C1 segment of cervical spinal cord (tissue), 14 donors: ENCODE data around the gene LYSMD2.

Experiments
- DNase-seq, 14 donors: peaks; one replicate each; lab custom pipeline; 2025; lab: John Stamatoyannopoulos, UW

LYSMD2 gene

GRCh38 chr15:51720201-51720995 is 17.1 kb downstream of the LYSMD2 start:
- DNase-seq: no peak

GRCh38 chr15:51718746-51719145 is 18.7 kb downstream of the LYSMD2 start:
- no peak for DNase-seq

DNA sequence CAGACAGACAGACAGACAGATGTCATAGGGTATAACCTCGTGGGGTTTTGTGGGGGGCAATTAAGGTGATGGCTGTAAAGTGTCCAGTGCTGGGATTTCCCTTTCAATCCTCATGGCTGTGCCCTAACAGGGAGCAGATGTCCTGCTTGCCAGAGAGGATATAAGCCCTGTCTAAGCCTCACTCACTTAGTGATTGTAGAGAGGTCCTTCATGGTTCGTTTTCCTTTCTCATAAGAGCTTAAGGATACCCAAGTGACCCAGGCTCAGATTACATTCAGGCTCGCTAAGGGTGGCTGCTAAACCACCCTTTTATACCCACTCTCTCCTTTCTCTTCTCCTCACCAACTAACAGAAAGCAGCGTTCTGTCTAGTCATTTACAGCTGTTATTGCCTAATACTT is 19.2 kb downstream of the LYSMD2 start:
- DNase-seq: no peak

DNA sequence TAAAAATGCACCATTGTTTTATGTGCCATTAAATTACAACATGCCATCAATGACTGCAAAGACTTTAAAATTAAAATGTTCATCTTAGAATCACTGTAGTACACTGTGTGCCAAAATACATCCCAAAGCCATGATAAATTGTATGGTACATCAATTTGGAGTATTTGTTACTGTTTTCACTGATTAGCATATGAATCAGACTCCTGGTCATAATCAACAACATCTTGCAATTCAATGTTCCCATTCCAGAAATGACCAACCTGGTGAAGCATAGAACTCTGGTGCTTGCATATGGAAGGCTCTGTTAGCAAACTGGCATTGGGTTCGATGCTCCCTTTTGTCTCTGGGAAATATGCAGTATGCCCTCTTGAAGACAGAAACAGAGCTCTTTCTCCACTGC is 22.5 kb downstream of the LYSMD2 start:
- no peak for DNase-seq

DNA sequence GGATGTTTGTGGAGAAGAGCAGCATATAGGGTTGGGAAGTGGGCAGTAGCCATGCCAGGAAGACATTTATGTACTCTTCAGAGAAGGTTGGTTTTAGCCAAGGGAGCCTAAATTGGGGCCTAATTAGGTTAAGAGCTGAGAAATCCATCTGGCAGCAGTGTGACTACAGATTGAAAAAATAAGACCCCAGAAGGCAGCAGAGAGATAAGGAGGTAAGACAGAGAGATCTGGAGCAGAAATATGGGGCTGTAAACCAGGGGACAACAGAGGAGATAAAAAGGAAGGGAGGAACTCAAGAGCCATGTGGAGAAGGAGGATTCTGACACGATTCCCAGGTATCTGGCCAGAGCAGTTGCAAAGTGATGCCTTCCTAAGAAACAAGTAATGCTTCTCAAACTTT is 23.3 kb downstream of the LYSMD2 start:
- DNase-seq: no peak

GRCh38 chr15:51709031-51709430 is 28.4 kb downstream of the LYSMD2 start:
- DNase-seq: no peak

- no peak for DNase-seq
These were observed 29.4 kb downstream of the LYSMD2 start for GRCh38 chr15:51708013-51708412.

DNA sequence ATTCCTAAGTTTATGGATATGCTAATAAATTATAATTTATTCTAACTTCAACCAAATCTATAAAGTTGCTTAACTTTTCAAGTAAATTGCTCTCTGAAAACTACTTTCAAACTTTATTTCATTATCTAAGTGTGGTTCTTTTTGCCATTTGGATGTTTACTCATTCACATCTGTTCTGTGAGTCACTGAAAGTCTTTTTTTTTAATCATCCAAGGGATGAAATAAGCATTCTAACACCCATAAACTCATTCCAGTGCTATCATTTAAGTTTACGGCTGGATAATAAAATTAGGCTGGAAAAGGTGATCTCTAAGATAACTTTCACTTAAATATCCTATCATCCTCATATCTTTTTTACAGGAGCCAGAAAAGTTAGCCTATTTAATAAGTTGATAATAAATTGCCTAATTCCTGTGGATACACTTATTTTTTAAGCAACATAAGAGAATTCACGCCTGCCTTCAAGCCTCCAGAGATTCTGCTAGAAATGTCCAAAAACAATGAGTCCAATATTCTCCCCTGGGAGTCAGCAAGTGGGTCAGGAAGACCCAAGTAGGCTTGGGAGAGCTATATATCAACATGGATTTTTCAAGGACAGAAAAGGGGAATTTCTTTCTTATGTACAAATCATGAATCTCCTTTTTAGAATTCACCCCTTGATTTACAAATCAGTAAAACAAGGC is 30.4 kb downstream of the LYSMD2 start:
- no peak for DNase-seq

DNA sequence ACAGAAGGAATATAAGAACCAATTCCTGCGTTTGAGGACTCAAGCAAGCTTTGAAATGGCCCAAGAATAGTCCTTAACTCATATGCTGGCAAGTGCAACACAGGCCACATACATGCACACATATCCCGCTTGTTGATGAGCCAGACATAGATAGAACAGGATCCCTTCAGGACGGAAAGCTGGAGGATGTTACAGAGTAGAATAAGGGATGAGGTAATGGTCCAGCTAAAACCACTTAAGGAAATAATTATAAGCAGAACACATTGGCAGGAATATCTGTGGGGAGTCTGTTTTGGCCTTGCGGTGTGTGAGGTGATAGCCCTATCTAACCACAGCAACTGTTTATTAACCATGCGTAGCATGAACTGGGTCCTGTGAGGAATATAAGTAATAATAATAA is 31.2 kb downstream of the LYSMD2 start:
- DNase-seq: no peak

- no peak for DNase-seq
These were observed 34.7 kb downstream of the LYSMD2 start for GRCh38 chr15:51702710-51703109.

GRCh38 chr15:51699373-51699772 is 38.1 kb downstream of the LYSMD2 start:
- DNase-seq: no peak

GRCh38 chr15:51697163-51697562 is 40.3 kb downstream of the LYSMD2 start:
- no peak for DNase-seq

DNA sequence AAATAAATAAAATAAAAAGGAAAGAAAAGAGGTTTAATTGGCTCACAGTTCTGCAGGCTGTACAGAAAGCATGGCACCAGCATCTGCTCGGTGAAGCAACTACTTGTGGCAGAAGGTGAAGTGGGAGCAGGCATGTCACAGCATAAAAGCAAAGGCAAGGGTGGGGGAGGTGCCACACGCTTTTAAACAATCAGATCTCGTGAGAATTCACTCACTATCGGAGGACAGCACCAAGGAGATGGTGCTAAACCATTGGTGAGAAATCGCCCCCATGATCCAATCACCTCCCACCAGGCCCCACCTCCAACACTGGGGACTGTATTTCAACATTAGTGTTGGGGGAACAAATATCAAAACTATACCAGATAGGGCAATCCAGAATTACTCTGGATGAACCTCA is 40.9 kb downstream of the LYSMD2 start:
- no peak for DNase-seq

- no peak for DNase-seq
These were observed 45.3 kb downstream of the LYSMD2 start for GRCh38 chr15:51692154-51692553.

- DNase-seq: no peak
These were observed 48.6 kb downstream of the LYSMD2 start for GRCh38 chr15:51688863-51689262.

GRCh38 chr15:51687565-51687964 is 49.9 kb downstream of the LYSMD2 start:
- no peak for DNase-seq

DNA sequence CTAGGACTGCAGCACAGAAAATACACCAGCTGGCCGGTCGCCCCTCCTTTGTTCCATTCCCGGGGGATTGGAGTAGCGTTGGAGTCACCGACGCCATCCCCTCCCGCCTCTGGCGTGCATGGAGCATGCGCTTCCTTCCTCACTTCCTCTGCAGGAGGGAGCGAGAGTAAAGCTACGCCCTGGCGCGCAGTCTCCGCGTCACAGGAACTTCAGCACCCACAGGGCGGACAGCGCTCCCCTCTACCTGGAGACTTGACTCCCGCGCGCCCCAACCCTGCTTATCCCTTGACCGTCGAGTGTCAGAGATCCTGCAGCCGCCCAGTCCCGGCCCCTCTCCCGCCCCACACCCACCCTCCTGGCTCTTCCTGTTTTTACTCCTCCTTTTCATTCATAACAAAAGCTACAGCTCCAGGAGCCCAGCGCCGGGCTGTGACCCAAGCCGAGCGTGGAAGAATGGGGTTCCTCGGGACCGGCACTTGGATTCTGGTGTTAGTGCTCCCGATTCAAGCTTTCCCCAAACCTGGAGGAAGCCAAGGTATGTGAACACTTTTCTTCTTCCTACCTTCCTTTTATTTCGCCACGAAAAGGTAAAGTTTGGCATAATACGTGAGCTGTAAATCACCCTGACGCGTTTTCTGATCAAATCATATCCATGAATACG is 56.0 kb downstream of the LYSMD2 start, which contains the start of gene SCG3:
TSS of gene SCG3 (plus strand) at position 201 of the 661 bp plus-strand sequence. CDS start at position 454, 253 bp downstream.
- peak in 13 of 14 donors; percentile 15 to 87 (median 58) for DNase-seq

DNA sequence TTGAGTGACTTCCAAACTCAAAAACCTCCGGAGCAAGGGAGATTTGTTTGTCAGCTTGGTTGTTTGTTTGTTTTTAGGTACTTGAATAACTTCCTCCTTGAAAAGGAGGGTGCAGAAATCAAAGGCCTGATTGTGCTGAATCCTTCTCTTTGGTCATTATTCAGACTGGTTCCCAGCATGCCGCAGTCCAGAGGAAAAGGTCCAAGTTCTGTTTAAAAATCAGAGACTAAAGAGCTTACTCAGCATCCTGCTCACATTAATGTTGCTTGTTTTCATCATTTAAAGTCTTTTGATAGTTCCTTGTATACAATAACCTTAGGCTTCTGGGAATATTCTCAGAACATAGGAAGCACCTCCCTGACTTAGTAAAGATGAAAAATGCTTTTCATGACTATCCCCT is 57.1 kb downstream of the LYSMD2 start:
- peak in 2 of 14 donors; percentile 3 for DNase-seq

DNA sequence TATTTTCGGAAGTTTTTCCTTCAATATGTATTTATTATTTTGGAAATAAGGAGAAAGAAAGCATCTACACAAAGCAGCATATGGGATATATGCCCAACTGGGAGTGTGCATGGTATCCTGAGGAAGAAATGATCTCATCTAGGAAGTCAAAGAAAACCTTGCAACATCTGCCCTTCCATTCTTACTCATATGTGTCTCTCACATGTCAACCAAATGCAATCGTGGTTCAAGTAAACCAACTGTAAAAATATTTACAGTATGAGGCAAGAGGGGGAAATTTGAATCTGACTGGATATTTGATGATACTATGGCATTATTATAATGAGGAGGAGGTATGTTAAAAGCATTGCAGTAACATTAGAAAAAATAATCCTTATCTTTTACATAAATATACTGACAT is 59.4 kb downstream of the LYSMD2 start:
- DNase-seq: no peak

- DNase-seq: no peak
These were observed 60.0 kb downstream of the LYSMD2 start for GRCh38 chr15:51677452-51677851.

DNA sequence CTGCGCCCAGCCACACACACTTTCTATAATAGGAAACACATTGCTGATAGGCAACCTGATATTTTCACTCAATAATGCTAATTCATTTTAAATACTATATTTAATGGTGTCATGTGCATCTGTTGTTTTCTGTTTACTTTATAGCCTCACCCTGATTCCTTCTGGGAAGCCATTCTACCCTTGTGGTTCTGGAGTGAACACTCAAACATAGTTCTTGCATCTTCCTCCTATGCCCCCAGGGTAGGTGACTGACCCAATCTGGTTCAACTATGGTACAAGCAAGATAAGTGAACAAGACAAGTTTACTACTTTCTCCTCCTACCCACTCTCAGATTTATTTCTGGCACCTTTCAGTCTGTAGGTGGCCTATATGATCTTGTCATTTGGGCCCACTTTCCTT is 60.4 kb downstream of the LYSMD2 start:
- no peak for DNase-seq

DNA sequence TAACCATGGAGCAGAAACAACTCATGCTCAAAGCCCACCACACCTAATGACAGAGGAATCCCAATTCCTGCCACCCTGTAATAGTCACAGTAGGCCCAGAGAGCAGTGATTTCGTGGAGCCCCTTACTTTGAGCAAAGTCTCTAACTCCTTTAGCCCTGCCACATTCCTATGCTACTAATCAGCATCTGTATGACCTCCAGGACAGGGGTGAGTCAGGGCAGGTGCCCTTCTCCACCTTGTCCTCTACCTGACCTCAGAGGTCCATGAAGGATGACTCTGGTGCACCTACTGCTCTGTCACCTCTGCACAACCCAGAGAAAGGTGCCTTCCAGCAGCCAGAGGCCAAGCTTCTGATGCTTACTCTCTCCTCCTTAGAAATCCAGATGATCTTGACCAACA is 62.2 kb downstream of the LYSMD2 start:
- no peak for DNase-seq
